Measurements from ENCODE around the gene CEMIP.

GRCh38 chr15:80761754-80762153 is 17.4 kb upstream of the CEMIP start:
- no peak for TF ChIP-seq CTCF (IDR thresholded peaks at IDR 0.05; ENCODE audit: insufficient read depth, low read length)
- no peak for TF ChIP-seq POLR2AphosphoS5 (IDR thresholded peaks at IDR 0.05; ENCODE audit: low read depth)

Measured in HL-60 (cell line).